Liver (tissue), 9 donors: Measurements from ENCODE around the gene PIPOX. TPM values are rescaled to one million over a fixed set of nuclear protein-coding genes. Genes with fewer than 3 reads are reported as not detected.

Source experiments
- DNase-seq: peaks from one replicate; pipeline ENCODE4 v3.0.0-alpha.2; 2017; ENCODE audit warnings: low spot score
- H3K27ac ChIP-seq, 2 donors: one replicate each; pipeline ENCODE4 v1.7.0; 2013; ENCODE audit warnings: inconsistent platforms in 2 of 2, low read length in 2 of 2, control low read depth in 1 of 2, low read depth in 1 of 2, mild to moderate bottlenecking in 1 of 2
- H3K27me3 ChIP-seq, 4 donors: one replicate each; pipeline versions ENCODE4 v1.6.1 to v1.7.0; 2013; ENCODE audit warnings: low read length in 3 of 4, inconsistent platforms in 1 of 4, mild to moderate bottlenecking in 1 of 4, moderate library complexity in 1 of 4; ENCODE audit not compliant: control insufficient read depth in 4 of 4, insufficient read depth in 4 of 4
- H3K36me3 ChIP-seq, 4 donors: one replicate each; pipeline versions ENCODE4 v1.6.1 to v1.7.0; 2013; ENCODE audit warnings: low read length in 3 of 4, mild to moderate bottlenecking in 3 of 4, low read depth in 1 of 4, moderate library complexity in 1 of 4; ENCODE audit not compliant: control insufficient read depth in 4 of 4, insufficient read depth in 3 of 4
- H3K4me1 ChIP-seq, 4 donors: one replicate each; pipeline versions ENCODE4 v1.6.1 to v1.7.0; 2013; ENCODE audit warnings: low read length in 3 of 4, mild to moderate bottlenecking in 3 of 4, moderate library complexity in 1 of 4; ENCODE audit not compliant: control insufficient read depth in 4 of 4, insufficient read depth in 4 of 4
- H3K4me3 ChIP-seq, 3 donors: one replicate each; pipeline versions ENCODE4 v1.6.1 to v1.7.0; 2013; ENCODE audit warnings: low read length in 3 of 3, control low read depth in 1 of 3, low read depth in 1 of 3, mild to moderate bottlenecking in 1 of 3
- H3K9ac ChIP-seq, 2 donors: one replicate each; pipeline ENCODE4 v1.7.0; 2013; ENCODE audit warnings: low read length in 2 of 2, mild to moderate bottlenecking in 2 of 2, moderate library complexity in 2 of 2, control low read depth in 1 of 2, low read depth in 1 of 2
- H3K9me3 ChIP-seq, 4 donors: one replicate each; pipeline versions ENCODE4 v1.6.1 to v1.7.0; 2013; ENCODE audit warnings: low read length in 3 of 4; ENCODE audit not compliant: control insufficient read depth in 4 of 4
- EGR1 ChIP-seq, 2 donors: IDR thresholded peaks; 2 replicates each; pipeline ENCODE4 v1.6.1; 2016 to 2018; ENCODE audit warnings: antibody characterized with exemption in 2 of 2, low read depth in 2 of 2
- FOXA1 ChIP-seq: IDR thresholded peaks from 2 replicates; pipeline ENCODE4 v1.6.1; 2016; ENCODE audit warnings: antibody characterized with exemption
- FOXA2 ChIP-seq: IDR thresholded peaks from 2 replicates; pipeline ENCODE4 v1.6.1; 2016; ENCODE audit warnings: antibody characterized with exemption
- GABPA ChIP-seq, 2 donors: IDR thresholded peaks in 1 of 2; conservative IDR thresholded peaks in 1 of 2; 2 replicates each; pipeline ENCODE4 v1.6.1; 2016; ENCODE audit warnings: antibody characterized with exemption in 2 of 2, mild to moderate bottlenecking in 1 of 2, moderate library complexity in 1 of 2
- HNF4A ChIP-seq, 2 donors: conservative IDR thresholded peaks; 2 replicates each; pipeline ENCODE4 v1.6.1; 2016; ENCODE audit warnings: antibody characterized with exemption in 2 of 2, mild to moderate bottlenecking in 2 of 2
- HNF4G ChIP-seq: IDR thresholded peaks from 2 replicates; pipeline ENCODE4 v1.6.1; 2016; ENCODE audit warnings: antibody characterized with exemption
- JUND ChIP-seq, 2 donors: IDR thresholded peaks; 2 replicates each; pipeline ENCODE4 v1.6.1; 2016; ENCODE audit warnings: antibody characterized with exemption in 2 of 2
- RAD21 ChIP-seq, 2 donors: IDR thresholded peaks; 2 replicates each; pipeline ENCODE4 v1.6.1; 2016; ENCODE audit warnings: antibody characterized with exemption in 2 of 2, mild to moderate bottlenecking in 2 of 2
- RXRA ChIP-seq, 2 donors: IDR thresholded peaks; 2 replicates each; pipeline ENCODE4 v1.6.1; 2017 to 2018; ENCODE audit warnings: antibody characterized with exemption in 2 of 2, mild to moderate bottlenecking in 1 of 2
- SP1 ChIP-seq: IDR thresholded peaks from 2 replicates; pipeline ENCODE4 v1.6.1; 2018; ENCODE audit warnings: antibody characterized with exemption, mild to moderate bottlenecking
- TAF1 ChIP-seq: conservative IDR thresholded peaks from 2 replicates; pipeline ENCODE4 v1.6.1; 2016; ENCODE audit warnings: antibody characterized with exemption, mild to moderate bottlenecking
- YY1 ChIP-seq: IDR thresholded peaks from 2 replicates; pipeline ENCODE4 v1.6.1; 2016; ENCODE audit warnings: antibody characterized with exemption, mild to moderate bottlenecking
- ZBTB33 ChIP-seq: IDR thresholded peaks from 2 replicates; pipeline ENCODE4 v1.6.1; 2016; ENCODE audit warnings: antibody characterized with exemption
- whole genome bisulfite sequencing: extraction: QIAGEN DNeasy Blood & Tissue Kit; methylation state at CpG from one replicate; pipeline ENCODE4 v1.1.7; 2013; 5-methylcytosine and 5-hydroxymethylcytosine counted together
- polyA plus RNA-seq, 2 donors: library from polyadenylated mRNA; stranded (reverse) in 1 of 2; unstranded in 1 of 2; fragments of 200-250 nt in 1 of 2; fragments of >200 nt in 1 of 2; fragmentation: Nextera tagmentation in 1 of 2; extraction: Ambion mirVana in 1 of 2; gene quantifications; one replicate each; pipeline versions ENCODE4 v1.2.1 to v1.2.3, GENCODE V29; 2013 to 2015
- total RNA-seq, 2 donors: library from RNA; depleted of rRNA; stranded (reverse); fragments of >200 nt; gene quantifications; one replicate each; pipeline ENCODE4 v1.2.3, GENCODE V29; 2014
- TF ChIP-seq, protein P1 (sequence below): fragments of 150-350 bp; IDR thresholded peaks from 2 replicates; pipeline ENCODE4 v1.5.1; 2017; ENCODE audit warnings: improper control_type of control experiment, low read depth, low read length; ENCODE audit not compliant: missing input control
- TF ChIP-seq, protein P2 (sequence below): IDR thresholded peaks from 2 replicates; pipeline ENCODE4 v1.6.1; 2016; ENCODE audit warnings: antibody characterized with exemption, mild to moderate bottlenecking
- donor health status: healthy.
- donor health status: healthy.
- donor health status: healthy.
- donor health status: healthy.
- donor health status: healthy.

The PIPOX gene
- total and polyA plus RNA-seq, 4 donors, result 19.3 to 227 (median 158) TPM

DNA sequence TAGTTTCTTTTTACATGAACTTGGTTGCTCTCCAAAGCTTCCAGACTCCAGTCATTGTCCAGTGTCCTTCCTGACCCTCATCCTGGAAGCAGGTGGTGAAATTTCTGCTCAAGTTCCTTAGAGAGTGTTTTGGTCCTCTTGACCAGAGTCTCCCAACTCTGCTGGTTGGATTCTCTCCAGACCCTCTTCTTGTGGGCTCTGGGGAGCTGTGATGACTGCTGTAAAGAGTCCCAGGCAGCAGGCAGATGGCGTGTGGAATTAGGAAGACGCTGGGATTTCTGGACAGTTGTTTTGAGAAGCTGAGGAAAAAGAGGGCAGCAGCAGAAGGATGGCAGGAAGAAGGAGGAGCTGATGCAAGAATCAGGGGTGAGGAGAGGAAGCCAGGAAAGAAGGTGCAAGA lies 35.5 kb upstream of the PIPOX start:
- H3K27me3 ChIP-seq, result peaks cover 0 to 8% (median 4%) of the 10 kb centered on the region in 4 donors
- TF ChIP-seq YY1 (no peak), ZBTB33 (no peak), TAF1 (no peak), RAD21 (IDR thresholded peaks at IDR 0.05) (no peak), FOXA1 (no peak), JUND (IDR thresholded peaks at IDR 0.05) (no peak), EGR1 (IDR thresholded peaks at IDR 0.05; ENCODE audit: low read depth in 2 of 2) (no peak), SP1 (no peak), HNF4A (conservative IDR thresholded peaks at IDR 0.05) (no peak), HNF4G (no peak)
- TF ChIP-seq, protein P1, sequence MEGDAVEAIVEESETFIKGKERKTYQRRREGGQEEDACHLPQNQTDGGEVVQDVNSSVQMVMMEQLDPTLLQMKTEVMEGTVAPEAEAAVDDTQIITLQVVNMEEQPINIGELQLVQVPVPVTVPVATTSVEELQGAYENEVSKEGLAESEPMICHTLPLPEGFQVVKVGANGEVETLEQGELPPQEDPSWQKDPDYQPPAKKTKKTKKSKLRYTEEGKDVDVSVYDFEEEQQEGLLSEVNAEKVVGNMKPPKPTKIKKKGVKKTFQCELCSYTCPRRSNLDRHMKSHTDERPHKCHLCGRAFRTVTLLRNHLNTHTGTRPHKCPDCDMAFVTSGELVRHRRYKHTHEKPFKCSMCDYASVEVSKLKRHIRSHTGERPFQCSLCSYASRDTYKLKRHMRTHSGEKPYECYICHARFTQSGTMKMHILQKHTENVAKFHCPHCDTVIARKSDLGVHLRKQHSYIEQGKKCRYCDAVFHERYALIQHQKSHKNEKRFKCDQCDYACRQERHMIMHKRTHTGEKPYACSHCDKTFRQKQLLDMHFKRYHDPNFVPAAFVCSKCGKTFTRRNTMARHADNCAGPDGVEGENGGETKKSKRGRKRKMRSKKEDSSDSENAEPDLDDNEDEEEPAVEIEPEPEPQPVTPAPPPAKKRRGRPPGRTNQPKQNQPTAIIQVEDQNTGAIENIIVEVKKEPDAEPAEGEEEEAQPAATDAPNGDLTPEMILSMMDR, result no peak
- TF ChIP-seq, protein P2, sequence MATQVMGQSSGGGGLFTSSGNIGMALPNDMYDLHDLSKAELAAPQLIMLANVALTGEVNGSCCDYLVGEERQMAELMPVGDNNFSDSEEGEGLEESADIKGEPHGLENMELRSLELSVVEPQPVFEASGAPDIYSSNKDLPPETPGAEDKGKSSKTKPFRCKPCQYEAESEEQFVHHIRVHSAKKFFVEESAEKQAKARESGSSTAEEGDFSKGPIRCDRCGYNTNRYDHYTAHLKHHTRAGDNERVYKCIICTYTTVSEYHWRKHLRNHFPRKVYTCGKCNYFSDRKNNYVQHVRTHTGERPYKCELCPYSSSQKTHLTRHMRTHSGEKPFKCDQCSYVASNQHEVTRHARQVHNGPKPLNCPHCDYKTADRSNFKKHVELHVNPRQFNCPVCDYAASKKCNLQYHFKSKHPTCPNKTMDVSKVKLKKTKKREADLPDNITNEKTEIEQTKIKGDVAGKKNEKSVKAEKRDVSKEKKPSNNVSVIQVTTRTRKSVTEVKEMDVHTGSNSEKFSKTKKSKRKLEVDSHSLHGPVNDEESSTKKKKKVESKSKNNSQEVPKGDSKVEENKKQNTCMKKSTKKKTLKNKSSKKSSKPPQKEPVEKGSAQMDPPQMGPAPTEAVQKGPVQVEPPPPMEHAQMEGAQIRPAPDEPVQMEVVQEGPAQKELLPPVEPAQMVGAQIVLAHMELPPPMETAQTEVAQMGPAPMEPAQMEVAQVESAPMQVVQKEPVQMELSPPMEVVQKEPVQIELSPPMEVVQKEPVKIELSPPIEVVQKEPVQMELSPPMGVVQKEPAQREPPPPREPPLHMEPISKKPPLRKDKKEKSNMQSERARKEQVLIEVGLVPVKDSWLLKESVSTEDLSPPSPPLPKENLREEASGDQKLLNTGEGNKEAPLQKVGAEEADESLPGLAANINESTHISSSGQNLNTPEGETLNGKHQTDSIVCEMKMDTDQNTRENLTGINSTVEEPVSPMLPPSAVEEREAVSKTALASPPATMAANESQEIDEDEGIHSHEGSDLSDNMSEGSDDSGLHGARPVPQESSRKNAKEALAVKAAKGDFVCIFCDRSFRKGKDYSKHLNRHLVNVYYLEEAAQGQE, result no peak
- no peaks in the 10 kb centered on the region for H3K36me3 ChIP-seq
- H3K9me3 ChIP-seq, result no peaks in the 10 kb centered on the region
- H3K9ac ChIP-seq, result no peak overlapping the region
- no peak for DNase-seq
- no peak overlapping the region for H3K4me3 ChIP-seq
- H3K27ac ChIP-seq, result no peak overlapping the region
- WGBS, result 56% methylated on average over 2 of the region's 2 CpGs
- H3K4me1 ChIP-seq, result peaks cover 0 to 4% (median 3%) of the 10 kb centered on the region in 4 donors

GRCh38 chr17:29007860-29008455 lies 35.0 kb upstream of the PIPOX start:
- DNase-seq, result no peak
- H3K9ac ChIP-seq, result no peak overlapping the region
- no peak overlapping the region for H3K27ac ChIP-seq
- no peak overlapping the region for H3K4me3 ChIP-seq
- H3K9me3 ChIP-seq, result no peaks in the 10 kb centered on the region
- H3K4me1 ChIP-seq, result peaks cover 0 to 4% (median 3%) of the 10 kb centered on the region in 4 donors
- peaks cover 0 to 8% (median 4%) of the 10 kb centered on the region in 4 donors for H3K27me3 ChIP-seq
- whole genome bisulfite sequencing, result 60% methylated on average over 2 of the region's 2 CpGs
- no peaks in the 10 kb centered on the region for H3K36me3 ChIP-seq
- no peak for TF ChIP-seq TAF1
- TF ChIP-seq EGR1 (IDR thresholded peaks at IDR 0.05; ENCODE audit: low read depth in 2 of 2), result no peak
- no peak for TF ChIP-seq HNF4G
- no peak for TF ChIP-seq HNF4A (conservative IDR thresholded peaks at IDR 0.05)
- TF ChIP-seq FOXA1, result no peak
- no peak for TF ChIP-seq SP1
- no peak for TF ChIP-seq RXRA (IDR thresholded peaks at IDR 0.05)
- TF ChIP-seq GABPA (IDR thresholded peaks at IDR 0.05 in 1 of 2, conservative IDR thresholded peaks at IDR 0.05 in 1 of 2), result no peak
- no peak for TF ChIP-seq FOXA2
- TF ChIP-seq, protein P1, result no peak
- no peak for TF ChIP-seq ZBTB33
- TF ChIP-seq, protein P2, result no peak
